ENCODE results near the gene LINGO3. TPM values are rescaled to one million over a fixed set of nuclear protein-coding genes. Genes with fewer than 3 reads are reported as not detected.
A peak's percentile ranks its signal among the peaks of the same experiment; 100 is the strongest.

Gene LINGO3
- total and polyA plus RNA-seq, 3 donors from 2014 or later, result 0.45 to 3.5 (median 2.1) TPM

GRCh38 chr19:2331601-2332246, 23.8 kb upstream of the LINGO3 start:
- Histone ChIP-seq H3K9me3 (no peaks in the 10 kb centered on the region), H3K36me3 (ENCODE audit: low read depth, missing control alignments) (no peaks in the 10 kb centered on the region), H3K27ac (no peak overlapping the region), H3K4me1 (peaks cover 13% of the 10 kb centered on the region), H3K4me3 (no peak overlapping the region), H3K27me3 (no peaks in the 10 kb centered on the region)
- no peak for DNase-seq
- no peak for TF ChIP-seq POLR2A (IDR thresholded peaks at IDR 0.05)
- TF ChIP-seq, protein P1, sequence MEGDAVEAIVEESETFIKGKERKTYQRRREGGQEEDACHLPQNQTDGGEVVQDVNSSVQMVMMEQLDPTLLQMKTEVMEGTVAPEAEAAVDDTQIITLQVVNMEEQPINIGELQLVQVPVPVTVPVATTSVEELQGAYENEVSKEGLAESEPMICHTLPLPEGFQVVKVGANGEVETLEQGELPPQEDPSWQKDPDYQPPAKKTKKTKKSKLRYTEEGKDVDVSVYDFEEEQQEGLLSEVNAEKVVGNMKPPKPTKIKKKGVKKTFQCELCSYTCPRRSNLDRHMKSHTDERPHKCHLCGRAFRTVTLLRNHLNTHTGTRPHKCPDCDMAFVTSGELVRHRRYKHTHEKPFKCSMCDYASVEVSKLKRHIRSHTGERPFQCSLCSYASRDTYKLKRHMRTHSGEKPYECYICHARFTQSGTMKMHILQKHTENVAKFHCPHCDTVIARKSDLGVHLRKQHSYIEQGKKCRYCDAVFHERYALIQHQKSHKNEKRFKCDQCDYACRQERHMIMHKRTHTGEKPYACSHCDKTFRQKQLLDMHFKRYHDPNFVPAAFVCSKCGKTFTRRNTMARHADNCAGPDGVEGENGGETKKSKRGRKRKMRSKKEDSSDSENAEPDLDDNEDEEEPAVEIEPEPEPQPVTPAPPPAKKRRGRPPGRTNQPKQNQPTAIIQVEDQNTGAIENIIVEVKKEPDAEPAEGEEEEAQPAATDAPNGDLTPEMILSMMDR (IDR thresholded peaks at IDR 0.05), result no peak
- 90 to 95% methylated on average over 4 to 12 of the region's 12 CpGs for WGBS, 2 donors
- intact Hi-C loops (cut with DNase I; ENCODE audit: low total_unique reads), result no loop called here

- no peaks in the 10 kb centered on the region for H3K36me3 ChIP-seq (ENCODE audit: low read depth, missing control alignments)
- no peaks in the 10 kb centered on the region for H3K27me3 ChIP-seq
- intact Hi-C loops (cut with DNase I; ENCODE audit: low total_unique reads), result no loop called here
- H3K9me3 ChIP-seq, result no peaks in the 10 kb centered on the region
- peaks cover 13% of the 10 kb centered on the region for H3K4me1 ChIP-seq
- H3K4me3 ChIP-seq, result no peak overlapping the region
- 79 to 80% methylated on average over 15 to 20 of the region's 20 CpGs for WGBS, 2 donors
- H3K27ac ChIP-seq, result no peak overlapping the region
- TF ChIP-seq, protein P1 (IDR thresholded peaks at IDR 0.05), result no peak
- TF ChIP-seq POLR2A (IDR thresholded peaks at IDR 0.05), result no peak
- no peak for DNase-seq
Measured at GRCh38 chr19:2330632-2331284, 22.8 kb upstream of the LINGO3 start.

DNA sequence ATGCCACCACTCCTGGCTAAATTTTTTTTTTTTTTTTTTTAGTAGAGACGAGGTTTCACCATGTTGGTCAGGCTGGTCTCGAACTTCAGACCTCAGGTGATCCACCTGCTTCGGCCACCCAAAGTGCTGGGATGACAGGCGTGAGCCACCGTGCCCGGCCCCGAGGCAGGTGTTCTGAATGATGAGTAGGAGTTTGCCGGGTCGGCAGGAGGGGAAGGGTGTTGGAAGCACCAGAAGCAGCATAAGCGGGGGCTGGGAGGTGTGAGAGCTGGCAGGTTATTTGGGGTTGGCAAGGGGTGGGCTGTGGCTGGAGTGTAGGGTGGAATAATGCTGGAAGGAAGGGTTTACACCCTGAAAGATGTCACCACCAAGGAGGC, 22.3 kb upstream of the LINGO3 start:
- Histone ChIP-seq H3K36me3 (ENCODE audit: low read depth, missing control alignments) (no peaks in the 10 kb centered on the region), H3K27me3 (no peaks in the 10 kb centered on the region), H3K4me3 (no peak overlapping the region), H3K9me3 (no peaks in the 10 kb centered on the region), H3K27ac (no peak overlapping the region), H3K4me1 (peaks cover 13% of the 10 kb centered on the region)
- no peak for TF ChIP-seq POLR2A (IDR thresholded peaks at IDR 0.05)
- TF ChIP-seq, protein P1 (IDR thresholded peaks at IDR 0.05), result no peak
- intact Hi-C loops (cut with DNase I; ENCODE audit: low total_unique reads), result no loop called here
- no peak for DNase-seq
- WGBS, 2 donors, result 68 to 73% methylated on average over 10 of the region's 10 CpGs

- Histone ChIP-seq H3K4me3 (peak overlapping the region; percentile 90 to 98), H3K27ac (no peak overlapping the region), H3K36me3 (ENCODE audit: low read depth, missing control alignments) (no peaks in the 10 kb centered on the region), H3K27me3 (no peaks in the 10 kb centered on the region), H3K4me1 (peaks cover 13% of the 10 kb centered on the region), H3K9me3 (no peaks in the 10 kb centered on the region)
- DNase-seq, result no peak
- WGBS, 2 donors, result 27 to 46% methylated on average over 13 of the region's 13 CpGs
- intact Hi-C loops (cut with DNase I; ENCODE audit: low total_unique reads), result no loop called here
- TF ChIP-seq, protein P1 (IDR thresholded peaks at IDR 0.05), result no peak
- no peak for TF ChIP-seq POLR2A (IDR thresholded peaks at IDR 0.05)
Measured at GRCh38 chr19:2329501-2329916, 21.6 kb upstream of the LINGO3 start.

DNA sequence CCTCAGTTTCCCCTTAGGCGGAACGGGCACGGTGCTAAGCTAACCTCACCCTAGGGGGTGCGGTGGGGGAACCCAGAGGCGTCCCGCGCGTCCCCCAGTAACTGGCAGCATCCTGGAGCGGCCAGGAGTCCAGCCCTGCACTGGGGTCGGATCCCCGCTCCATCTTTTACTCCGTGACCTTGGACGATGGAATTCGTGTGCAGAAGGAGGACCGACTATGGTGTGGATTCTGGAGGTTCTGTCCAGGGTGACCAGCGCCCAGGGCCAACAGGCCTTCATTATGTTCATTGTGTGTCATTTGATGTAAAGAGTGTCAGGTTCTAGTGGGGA, 21.2 kb upstream of the LINGO3 start:
- H3K4me1 ChIP-seq, result peaks cover 13% of the 10 kb centered on the region
- H3K27me3 ChIP-seq, result no peaks in the 10 kb centered on the region
- H3K36me3 ChIP-seq (ENCODE audit: low read depth, missing control alignments), result no peaks in the 10 kb centered on the region
- intact Hi-C loops (cut with DNase I; ENCODE audit: low total_unique reads), result no loop called here
- 0 to 1% methylated on average over 10 to 16 of the region's 16 CpGs for WGBS, 2 donors
- DNase-seq, result no peak
- H3K27ac ChIP-seq, result peak overlapping the region; percentile 59 to 64
- no peak for TF ChIP-seq POLR2A (IDR thresholded peaks at IDR 0.05)
- TF ChIP-seq, protein P1 (IDR thresholded peaks at IDR 0.05), result no peak
- no peaks in the 10 kb centered on the region for H3K9me3 ChIP-seq
- peak overlapping the region; percentile 90 to 98 for H3K4me3 ChIP-seq

Data from testis (tissue), 3 donors.